ENCODE measurements around the gene PPP2R5A. TPM values are rescaled to one million over a fixed set of nuclear protein-coding genes. Genes with fewer than 3 reads are reported as not detected.

The PPP2R5A gene
- polyA plus RNA-seq, 1 experiment: 31.5 TPM

GRCh38 chr1:212367474-212368072 lies 82.4 kb downstream of the PPP2R5A start:
- CTCF ChIA-PET: interaction anchor here (0.8 to 7.2 kb wide), 13 partner anchors 9 to 687 kb away, joined by 3 to 226 read pairs (median 6); partner anchors contain the start of genes DTL and INTS7
- H3K4me3 ChIP-seq (ENCODE audit: low read depth, low read length): no peak overlapping the region
- H3K27me3 ChIP-seq (ENCODE audit: control insufficient read depth, insufficient read depth, low read length): no peaks in the 10 kb centered on the region
- no peaks in the 10 kb centered on the region for H3K9me3 ChIP-seq (ENCODE audit: control insufficient read depth, insufficient read depth, low read length)
- no peak overlapping the region for H3K27ac ChIP-seq (ENCODE audit: low read depth, low read length)
- POLR2A ChIA-PET: no interaction called here
- DNase-seq (ENCODE audit: low read depth, low spot score): no peak
- no peak for TF ChIP-seq CTCF (IDR thresholded peaks at IDR 0.05; ENCODE audit: low read depth, low read length)

GRCh38 chr1:212368073-212368484 lies 82.9 kb downstream of the PPP2R5A start:
- ChIA-PET CTCF (interaction anchor here (0.6 to 7.2 kb wide), 20 partner anchors 12 to 492 kb away, joined by 3 to 226 read pairs (median 4); partner anchors contain the start of genes DTL and INTS7), POLR2A (no interaction called here)
- no peak overlapping the region for H3K27ac ChIP-seq (ENCODE audit: low read depth, low read length)
- no peak overlapping the region for H3K4me3 ChIP-seq (ENCODE audit: low read depth, low read length)
- DNase-seq (ENCODE audit: low read depth, low spot score): peak; percentile 47
- H3K27me3 ChIP-seq (ENCODE audit: control insufficient read depth, insufficient read depth, low read length): no peaks in the 10 kb centered on the region
- H3K9me3 ChIP-seq (ENCODE audit: control insufficient read depth, insufficient read depth, low read length): no peaks in the 10 kb centered on the region
- TF ChIP-seq CTCF (IDR thresholded peaks at IDR 0.05; ENCODE audit: low read depth, low read length): peak; percentile 95

- Histone ChIP-seq H3K27ac (ENCODE audit: low read depth, low read length) (no peak overlapping the region), H3K4me3 (ENCODE audit: low read depth, low read length) (no peak overlapping the region), H3K27me3 (ENCODE audit: control insufficient read depth, insufficient read depth, low read length) (no peaks in the 10 kb centered on the region), H3K9me3 (ENCODE audit: control insufficient read depth, insufficient read depth, low read length) (no peaks in the 10 kb centered on the region)
- no peak for DNase-seq (ENCODE audit: low read depth, low spot score)
- no peak for TF ChIP-seq CTCF (IDR thresholded peaks at IDR 0.05; ENCODE audit: low read depth, low read length)
- ChIA-PET CTCF (interaction anchor here (1.1 to 2.9 kb wide), 5 partner anchors 80 to 678 kb away, joined by 3 to 11 read pairs (median 4); partner anchors contain the start of genes DTL and INTS7), POLR2A (no interaction called here)
These were observed 90.8 kb downstream of the PPP2R5A start for GRCh38 chr1:212375986-212376385.

GRCh38 chr1:212377644-212378043 lies 92.4 kb downstream of the PPP2R5A start:
- no peak overlapping the region for H3K4me3 ChIP-seq (ENCODE audit: low read depth, low read length)
- TF ChIP-seq CTCF (IDR thresholded peaks at IDR 0.05; ENCODE audit: low read depth, low read length): no peak
- no peaks in the 10 kb centered on the region for H3K9me3 ChIP-seq (ENCODE audit: control insufficient read depth, insufficient read depth, low read length)
- ChIA-PET CTCF (interaction anchor here (1.3 to 2.9 kb wide), 4 partner anchors 11 to 315 kb away, joined by 4 to 11 read pairs (median 4); no protein-coding TSS in a partner anchor), POLR2A (no interaction called here)
- H3K27me3 ChIP-seq (ENCODE audit: control insufficient read depth, insufficient read depth, low read length): no peaks in the 10 kb centered on the region
- no peak overlapping the region for H3K27ac ChIP-seq (ENCODE audit: low read depth, low read length)
- no peak for DNase-seq (ENCODE audit: low read depth, low spot score)

- H3K9me3 ChIP-seq (ENCODE audit: control insufficient read depth, insufficient read depth, low read length): no peaks in the 10 kb centered on the region
- DNase-seq (ENCODE audit: low read depth, low spot score): no peak
- H3K4me3 ChIP-seq (ENCODE audit: low read depth, low read length): no peak overlapping the region
- H3K27ac ChIP-seq (ENCODE audit: low read depth, low read length): no peak overlapping the region
- POLR2A ChIA-PET: no interaction called here
- H3K27me3 ChIP-seq (ENCODE audit: control insufficient read depth, insufficient read depth, low read length): no peaks in the 10 kb centered on the region
- TF ChIP-seq CTCF (IDR thresholded peaks at IDR 0.05; ENCODE audit: low read depth, low read length): no peak
- CTCF ChIA-PET: interaction anchor here (0.6 to 1.3 kb wide), 4 partner anchors 11 to 616 kb away, joined by 3 to 5 read pairs (median 3); no protein-coding TSS in a partner anchor
These were observed 94.2 kb downstream of the PPP2R5A start for GRCh38 chr1:212379366-212379765.

All from AG04450 (cell line).